ENCODE data around the gene ADCY2. TPM values are rescaled to one million over a fixed set of nuclear protein-coding genes. Genes with fewer than 3 reads are reported as not detected.

ADCY2 gene
- total RNA-seq, 1 experiment from 2014 or later, result not detected

- Histone ChIP-seq H3K9me3 (no peaks in the 10 kb centered on the region), H3K4me1 (no peaks in the 10 kb centered on the region), H3K27me3 (replicated peaks; ENCODE audit: control insufficient read depth, insufficient read depth, low read length) (no peaks in the 10 kb centered on the region), H3K36me3 (ENCODE audit: control insufficient read depth, insufficient read depth, low read length) (no peaks in the 10 kb centered on the region), H3K4me3 (ENCODE audit: low read depth, low read length) (no peak overlapping the region)
- TF ChIP-seq CTCF (IDR thresholded peaks at IDR 0.05; ENCODE audit: insufficient read depth in 1 of 2, low read depth in 1 of 2, low read length in 1 of 2, severe bottlenecking in 1 of 2, unreplicated experiment in 1 of 2), result no peak
- Mint-ChIP-seq H3K9me3 (ENCODE audit: unreplicated experiment) (no peaks in the 10 kb centered on the region), H3K36me3 (ENCODE audit: insufficient read depth, unreplicated experiment) (no peaks in the 10 kb centered on the region), H3K4me1 (ENCODE audit: low read depth, unreplicated experiment) (no peaks in the 10 kb centered on the region), H3K4me3 (ENCODE audit: unreplicated experiment) (no peak overlapping the region), H3K27ac (ENCODE audit: unreplicated experiment) (no peak overlapping the region), H3K27me3 (ENCODE audit: insufficient read depth, unreplicated experiment) (peaks cover 9% of the 10 kb centered on the region)
- intact Hi-C loops (cut with micrococcal nuclease; ENCODE audit: unreplicated experiment), result no loop called here
- BruUV-seq (replicated peaks), result no TSS peak
- CTCF ChIA-PET, result no interaction called here
- no peak for DNase-seq
- POLR2A ChIA-PET, result no interaction called here
Observed at GRCh38 chr5:7834982-7835381, 439.0 kb downstream of the ADCY2 start.

GRCh38 chr5:7837403-7837802 is 441.5 kb downstream of the ADCY2 start:
- H3K36me3 Mint-ChIP-seq (ENCODE audit: insufficient read depth, unreplicated experiment), result no peaks in the 10 kb centered on the region
- no TSS peak for BruUV-seq (replicated peaks)
- no peaks in the 10 kb centered on the region for H3K4me1 Mint-ChIP-seq (ENCODE audit: low read depth, unreplicated experiment)
- H3K27me3 Mint-ChIP-seq (ENCODE audit: insufficient read depth, unreplicated experiment), result peaks cover 15% of the 10 kb centered on the region
- no peak for DNase-seq
- no peak overlapping the region for H3K4me3 Mint-ChIP-seq (ENCODE audit: unreplicated experiment)
- Histone ChIP-seq H3K27me3 (replicated peaks; ENCODE audit: control insufficient read depth, insufficient read depth, low read length) (peaks cover 1% of the 10 kb centered on the region), H3K4me3 (ENCODE audit: low read depth, low read length) (no peak overlapping the region), H3K4me1 (no peaks in the 10 kb centered on the region), H3K36me3 (ENCODE audit: control insufficient read depth, insufficient read depth, low read length) (no peaks in the 10 kb centered on the region), H3K9me3 (no peaks in the 10 kb centered on the region)
- intact Hi-C loops (cut with micrococcal nuclease; ENCODE audit: unreplicated experiment), result no loop called here
- no peak for TF ChIP-seq CTCF (IDR thresholded peaks at IDR 0.05; ENCODE audit: insufficient read depth in 1 of 2, low read depth in 1 of 2, low read length in 1 of 2, severe bottlenecking in 1 of 2, unreplicated experiment in 1 of 2)
- ChIA-PET CTCF (no interaction called here), POLR2A (no interaction called here)
- no peak overlapping the region for H3K27ac Mint-ChIP-seq (ENCODE audit: unreplicated experiment)
- no peaks in the 10 kb centered on the region for H3K9me3 Mint-ChIP-seq (ENCODE audit: unreplicated experiment)

GRCh38 chr5:7842531-7842930 is 446.6 kb downstream of the ADCY2 start:
- Histone ChIP-seq H3K36me3 (ENCODE audit: control insufficient read depth, insufficient read depth, low read length) (no peaks in the 10 kb centered on the region), H3K9me3 (no peaks in the 10 kb centered on the region), H3K4me3 (ENCODE audit: low read depth, low read length) (no peak overlapping the region), H3K4me1 (no peaks in the 10 kb centered on the region), H3K27me3 (replicated peaks; ENCODE audit: control insufficient read depth, insufficient read depth, low read length) (peaks cover 3% of the 10 kb centered on the region)
- ChIA-PET POLR2A (no interaction called here), CTCF (no interaction called here)
- H3K27me3 Mint-ChIP-seq (ENCODE audit: insufficient read depth, unreplicated experiment), result peaks cover 35% of the 10 kb centered on the region
- no peaks in the 10 kb centered on the region for H3K4me1 Mint-ChIP-seq (ENCODE audit: low read depth, unreplicated experiment)
- no peak overlapping the region for H3K27ac Mint-ChIP-seq (ENCODE audit: unreplicated experiment)
- DNase-seq, result no peak
- no peaks in the 10 kb centered on the region for H3K9me3 Mint-ChIP-seq (ENCODE audit: unreplicated experiment)
- intact Hi-C loops (cut with micrococcal nuclease; ENCODE audit: unreplicated experiment), result no loop called here
- TF ChIP-seq CTCF (IDR thresholded peaks at IDR 0.05; ENCODE audit: insufficient read depth in 1 of 2, low read depth in 1 of 2, low read length in 1 of 2, severe bottlenecking in 1 of 2, unreplicated experiment in 1 of 2), result no peak
- no TSS peak for BruUV-seq (replicated peaks)
- no peak overlapping the region for H3K4me3 Mint-ChIP-seq (ENCODE audit: unreplicated experiment)
- no peaks in the 10 kb centered on the region for H3K36me3 Mint-ChIP-seq (ENCODE audit: insufficient read depth, unreplicated experiment)

All from Caco-2 (cell line).